KBM-7 (cell line): Measurements from ENCODE around the gene ZDHHC19.
"Not testable (repeated sequence)": the region's sequence is repeated elsewhere in the genome, so short reads cannot be mapped to it uniquely, and the experiment has no call there.

Experiments used
- DNase-seq: peaks from one replicate; pipeline ENCODE4 v3.0.0-alpha.2; 2015
- in situ Hi-C: fragments of 300-500 bp; cut with MboI; formaldehyde crosslinking; loops from 2 replicates; pipeline ENCODE4 v1.14.3; 2020; ENCODE audit warnings: low sequenced_read_pairs, low pct_unique_long_range_greater_than_20kb, mixed read lengths

The ZDHHC19 gene

GRCh38 chr3:196227121-196227561 is 15.9 kb upstream of the ZDHHC19 start:
- in situ Hi-C loops, result no loop called here
- no peak for DNase-seq

- no peak for DNase-seq
- in situ Hi-C loops, result no loop called here
Measured at GRCh38 chr3:196225763-196226364, 14.7 kb upstream of the ZDHHC19 start.

GRCh38 chr3:196225086-196225485 is 13.9 kb upstream of the ZDHHC19 start:
- no peak for DNase-seq
- in situ Hi-C loops, result no loop called here

GRCh38 chr3:196222876-196223595 is 11.8 kb upstream of the ZDHHC19 start:
- DNase-seq, result no peak
- in situ Hi-C loops, result loop anchor here (25.0 kb wide), 1 partner anchor 511 kb away; the partner anchor contains the start of gene MUC20

- DNase-seq, result no peak
- in situ Hi-C loops, result loop anchor here (25.0 kb wide), 1 partner anchor 509 kb away; the partner anchor contains the start of gene MUC20
Measured at GRCh38 chr3:196220991-196221390, 9.8 kb upstream of the ZDHHC19 start.

- peak; percentile 65 for DNase-seq
- in situ Hi-C loops, result loop anchor here (25.0 kb wide), 1 partner anchor 508 kb away; the partner anchor contains the start of gene MUC20
Measured at GRCh38 chr3:196220587-196220986, 9.4 kb upstream of the ZDHHC19 start.

GRCh38 chr3:196219970-196220311 is 8.7 kb upstream of the ZDHHC19 start:
- in situ Hi-C loops, result loop anchor here (25.0 kb wide), 1 partner anchor 508 kb away; the partner anchor contains the start of gene MUC20
- DNase-seq, result no peak

- in situ Hi-C loops, result loop anchor here (25.0 kb wide), 1 partner anchor 507 kb away; the partner anchor contains the start of gene MUC20
- DNase-seq, result peak; percentile 86
Measured at GRCh38 chr3:196219194-196219969, 8.2 kb upstream of the ZDHHC19 start.

GRCh38 chr3:196218155-196218712 is 7.0 kb upstream of the ZDHHC19 start:
- in situ Hi-C loops, result loop anchor here (25.0 kb wide), 1 partner anchor 506 kb away; the partner anchor contains the start of gene MUC20
- no peak for DNase-seq

- in situ Hi-C loops, result loop anchor here (25.0 kb wide), 1 partner anchor 505 kb away; the partner anchor contains the start of gene MUC20
- no peak for DNase-seq
Measured at GRCh38 chr3:196217307-196218154, 6.3 kb upstream of the ZDHHC19 start.

GRCh38 chr3:196216681-196217211 is 5.5 kb upstream of the ZDHHC19 start:
- in situ Hi-C loops, result loop anchor here (25.0 kb wide), 1 partner anchor 504 kb away; the partner anchor contains the start of gene MUC20
- DNase-seq, result no peak

GRCh38 chr3:196216089-196216564 is 4.9 kb upstream of the ZDHHC19 start, which contains the start of gene SLC51A:
TSS of gene SLC51A (plus strand) at chr3:196216534. CDS start at chr3:196216713, 179 bp downstream.
- DNase-seq, result no peak
- in situ Hi-C loops, result loop anchor here (25.0 kb wide), 1 partner anchor 504 kb away; the partner anchor contains the start of gene MUC20

- peak; percentile 37 for DNase-seq
- in situ Hi-C loops, result loop anchor here (25.0 kb wide), 1 partner anchor 503 kb away; the partner anchor contains the start of gene MUC20
Measured at GRCh38 chr3:196215493-196216020, 4.4 kb upstream of the ZDHHC19 start.

- in situ Hi-C loops, result loop anchor here (25.0 kb wide), 1 partner anchor 503 kb away; the partner anchor contains the start of gene MUC20
Measured at GRCh38 chr3:196214783-196215441, 3.7 kb upstream of the ZDHHC19 start.

GRCh38 chr3:196209944-196210672 is 1.1 kb downstream of the ZDHHC19 start:
- in situ Hi-C loops, result loop anchor here (25.0 kb wide), 1 partner anchor 498 kb away; the partner anchor contains the start of gene MUC20

More at GRCh38 chr3:196214783-196215441, 3.7 kb upstream of the ZDHHC19 start:
- no peak for DNase-seq

More at GRCh38 chr3:196209944-196210672, 1.1 kb downstream of the ZDHHC19 start:
- not testable (repeated sequence) for DNase-seq
